HG03342 (cell line): ENCODE data around the gene EXOC4.
"Not testable (repeated sequence)": the region's sequence is repeated elsewhere in the genome, so short reads cannot be mapped to it uniquely, and the experiment has no call there.

ENCODE experiments used
- ATAC-seq: cut with Tn5 transposase; IDR thresholded peaks from one replicate; pipeline ENCODE4 v1.9.1; 2021; ENCODE audit warnings: mild to moderate bottlenecking, moderate library complexity; ENCODE audit not compliant: unreplicated experiment

The EXOC4 gene

DNA sequence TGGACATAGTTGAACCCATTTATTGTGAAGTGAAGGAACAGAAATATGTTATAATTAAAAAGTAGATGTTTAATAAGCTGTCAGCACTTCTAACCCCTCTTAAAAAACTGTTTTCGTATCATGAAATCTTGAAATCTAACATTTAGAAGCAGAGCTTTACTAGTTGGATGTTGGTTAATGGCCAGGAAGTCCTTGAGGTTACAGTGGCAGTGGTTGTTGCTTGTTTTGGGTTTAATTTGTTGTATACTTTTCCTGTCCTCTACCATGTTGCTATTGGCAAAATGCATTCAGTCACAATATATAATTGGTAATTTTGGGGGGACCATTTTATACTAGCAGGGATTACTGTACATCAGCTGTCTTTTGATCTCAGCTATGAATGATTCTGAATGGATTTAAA, 60.7 kb downstream of the EXOC4 start:
- ATAC-seq, result no peak

DNA sequence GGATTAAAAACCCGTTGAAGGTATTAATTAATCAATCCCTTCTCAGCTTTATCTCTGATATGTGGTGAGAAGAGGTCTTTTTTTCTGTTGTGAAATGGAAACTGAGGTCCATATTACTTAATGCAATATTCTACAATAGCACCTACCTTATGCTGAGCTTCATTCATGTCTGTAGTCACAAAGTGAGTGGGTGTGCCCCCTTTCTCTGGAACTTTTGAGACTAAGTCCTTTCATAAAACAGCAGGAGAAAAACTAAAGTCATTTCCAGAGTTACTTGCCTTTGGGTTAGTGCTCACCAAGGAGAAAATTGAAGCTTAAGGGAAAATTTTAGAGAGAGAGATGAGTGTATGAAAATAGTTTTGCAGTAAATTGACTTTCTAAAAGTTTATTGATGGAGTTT, 61.2 kb downstream of the EXOC4 start:
- no peak for ATAC-seq

DNA sequence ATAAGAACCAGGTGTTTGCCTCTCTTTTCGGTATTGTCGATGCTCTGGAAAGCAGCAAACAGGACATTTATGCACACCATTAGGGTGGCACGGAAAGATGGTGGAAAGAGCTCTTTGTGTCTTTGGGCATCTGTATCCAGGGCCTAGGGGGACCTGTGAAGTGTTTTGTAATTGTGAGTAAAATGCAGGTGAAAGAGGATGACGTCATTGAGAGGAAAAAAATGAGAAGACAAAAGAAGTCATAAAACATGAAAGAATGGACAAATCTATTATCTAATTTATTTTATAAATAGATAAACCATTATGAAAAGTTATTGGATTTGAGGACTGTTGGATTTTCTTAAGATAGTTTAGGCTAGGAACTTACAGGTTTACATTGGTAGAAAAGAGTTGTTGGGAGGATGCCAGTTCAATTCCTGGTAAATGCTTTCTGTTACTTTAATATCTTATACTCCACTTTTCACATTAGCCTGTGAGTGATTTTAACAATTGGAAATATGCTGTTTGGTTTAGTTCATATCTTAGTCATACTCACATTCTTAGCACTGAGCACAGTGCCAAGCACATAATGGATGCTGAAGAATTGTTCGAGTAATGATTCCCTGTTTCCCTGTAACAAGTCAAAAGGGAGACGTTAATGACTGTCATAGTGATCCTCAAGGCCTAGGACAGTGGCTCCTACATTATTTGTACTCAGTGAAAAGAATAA, 62.6 kb downstream of the EXOC4 start:
- no peak for ATAC-seq

DNA sequence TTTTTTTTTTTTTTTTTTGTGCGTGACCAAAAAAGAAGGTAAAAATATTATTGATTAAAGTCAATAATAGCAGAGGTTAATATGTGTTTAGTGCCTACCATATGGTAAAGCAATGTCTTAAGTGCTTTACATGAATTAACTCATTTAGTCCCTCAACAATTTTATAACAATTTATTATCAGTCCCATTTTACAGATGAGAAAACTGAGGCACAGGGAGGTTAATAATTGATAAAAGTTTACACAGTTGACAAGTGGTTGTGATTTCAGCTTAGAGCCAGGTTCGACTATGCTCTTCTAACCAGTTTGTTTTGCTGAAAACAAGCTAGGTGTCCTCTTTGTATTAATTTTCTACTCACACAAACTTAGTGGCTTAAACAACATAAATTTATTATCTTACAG, 67.0 kb downstream of the EXOC4 start:
- ATAC-seq, result no peak

DNA sequence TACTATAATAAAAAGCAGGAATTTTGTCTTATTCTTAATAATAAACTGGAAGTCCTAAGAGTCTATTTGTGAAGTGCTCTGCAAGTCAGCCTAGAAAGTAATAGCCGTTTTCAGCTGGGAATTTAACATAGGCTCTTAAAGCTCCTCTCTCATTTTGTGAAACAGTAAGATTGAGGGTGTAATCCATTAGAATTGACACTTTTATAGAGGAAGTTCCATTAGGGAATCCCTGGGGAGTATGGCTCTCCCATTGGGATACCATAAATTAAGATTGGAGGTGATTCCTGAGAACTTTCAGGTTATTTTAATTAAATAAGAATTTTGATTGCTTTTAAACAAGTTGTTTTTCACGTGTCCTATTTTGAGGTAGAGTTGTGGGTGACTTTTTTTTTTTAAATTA, 68.0 kb downstream of the EXOC4 start:
- ATAC-seq, result no peak

DNA sequence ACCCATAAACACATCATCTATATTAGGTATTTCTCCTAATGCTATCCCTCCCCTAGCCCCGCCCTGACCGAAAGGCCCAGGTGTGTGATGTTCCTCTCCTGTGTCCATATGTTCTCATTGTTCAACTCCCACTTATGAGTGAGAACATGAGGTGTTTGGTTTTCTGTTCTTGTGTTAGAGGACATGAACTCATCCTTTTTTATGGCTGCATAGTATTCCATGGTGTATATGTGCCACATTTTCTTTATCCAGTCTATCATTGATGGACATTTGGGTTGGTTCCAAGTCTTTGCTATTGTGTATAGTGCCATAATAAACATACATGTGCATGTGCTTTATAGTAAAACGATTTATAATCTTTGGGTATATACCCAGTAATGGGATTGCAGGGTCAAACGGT, 68.5 kb downstream of the EXOC4 start:
- not testable (repeated sequence) for ATAC-seq

DNA sequence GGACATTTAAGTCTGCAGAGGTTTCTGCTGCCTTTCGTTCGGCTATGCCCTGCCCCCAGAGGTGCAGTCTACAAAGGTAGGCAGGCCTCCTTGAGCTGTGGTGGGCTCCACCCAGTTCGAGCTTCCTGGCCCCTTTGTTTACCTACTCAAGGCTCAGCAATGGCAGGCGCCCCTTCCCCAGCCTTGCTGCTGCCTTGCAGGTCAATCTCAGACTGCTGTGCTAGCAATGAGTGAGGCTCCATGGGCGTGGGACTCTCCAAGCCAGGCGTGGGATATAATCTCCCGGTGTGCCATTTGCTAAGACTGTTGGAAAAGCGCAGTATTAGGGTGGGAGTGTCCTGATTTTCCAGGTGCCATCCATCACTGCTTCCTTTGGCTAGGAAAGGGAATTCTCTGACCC, 73.9 kb downstream of the EXOC4 start:
- ATAC-seq, result not testable (repeated sequence)

DNA sequence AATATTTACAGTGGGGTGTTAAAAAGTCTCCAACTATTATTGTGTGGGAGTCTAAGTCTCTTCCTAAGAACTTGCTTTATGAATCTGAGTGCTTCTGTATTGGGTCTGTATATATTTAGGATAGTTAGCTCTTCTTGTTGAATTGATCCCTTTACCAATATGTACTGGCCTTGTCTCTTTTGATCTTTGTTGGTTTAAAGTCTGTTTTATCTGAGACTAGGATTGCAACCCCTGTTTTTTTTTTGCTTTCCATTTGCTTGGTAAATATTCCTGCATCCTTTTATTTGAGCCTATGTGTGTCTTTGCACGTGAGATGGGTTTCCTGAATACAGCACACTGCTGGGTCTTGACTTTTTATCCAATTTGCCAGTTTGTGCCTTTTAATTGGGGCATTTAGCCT, 75.1 kb downstream of the EXOC4 start:
- ATAC-seq, result not testable (repeated sequence)

DNA sequence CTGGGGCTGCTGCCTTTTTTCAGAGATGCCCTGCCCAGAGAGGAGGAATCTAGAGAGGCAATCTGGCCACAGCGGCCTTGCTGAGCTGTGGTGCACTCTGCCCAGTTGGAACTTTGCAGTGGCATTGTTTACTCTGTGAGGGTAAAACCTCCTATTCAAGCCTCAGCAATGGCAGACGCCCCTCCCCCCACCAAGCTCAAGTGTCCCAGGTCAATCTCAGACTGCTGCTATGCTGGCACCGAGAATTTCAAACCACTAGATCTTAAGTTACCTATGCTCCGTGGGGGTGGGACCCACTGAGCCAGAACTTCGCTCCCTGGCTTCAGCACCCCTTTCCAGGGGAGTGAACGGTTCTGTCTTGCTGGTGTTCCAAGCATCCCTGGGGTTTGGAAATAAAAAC, 77.2 kb downstream of the EXOC4 start:
- no peak for ATAC-seq

DNA sequence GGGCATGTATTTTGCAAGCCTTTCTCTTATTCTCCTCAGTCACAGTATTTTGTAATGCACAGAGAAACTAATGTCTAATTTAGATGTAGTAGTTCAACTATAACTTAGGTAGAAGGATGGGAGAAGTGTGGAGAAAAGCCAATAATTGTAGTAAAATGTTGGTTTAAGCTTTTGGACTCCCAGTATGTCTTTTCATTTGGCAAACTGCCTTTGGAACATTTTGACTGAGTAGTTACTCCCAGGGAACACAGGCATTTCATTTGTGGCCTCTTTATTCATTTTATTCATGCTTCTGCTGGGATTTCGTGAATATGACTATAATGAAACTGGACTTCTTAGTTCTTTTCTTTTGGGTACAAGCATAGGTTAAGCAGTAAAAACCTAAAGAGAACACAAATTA, 79.0 kb downstream of the EXOC4 start:
- no peak for ATAC-seq

DNA sequence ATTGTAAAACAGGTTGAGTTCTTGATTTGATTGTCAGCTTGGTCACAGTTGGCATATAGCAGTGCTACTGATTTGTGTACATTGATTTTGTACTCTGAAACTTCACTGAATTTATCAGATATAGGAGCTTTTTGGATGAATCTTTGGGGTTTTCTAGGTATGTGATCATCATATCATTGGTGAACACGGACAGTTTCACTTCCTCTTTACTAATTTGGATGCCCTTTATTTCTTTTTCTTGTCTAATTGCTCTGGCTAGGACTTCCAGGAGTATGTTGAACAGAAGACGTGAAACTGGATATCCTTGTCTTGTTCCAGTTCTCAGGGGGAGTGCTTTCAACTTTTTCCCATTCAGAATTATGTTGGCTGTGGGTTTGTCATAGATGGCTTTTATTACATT, 86.9 kb downstream of the EXOC4 start:
- no peak for ATAC-seq

DNA sequence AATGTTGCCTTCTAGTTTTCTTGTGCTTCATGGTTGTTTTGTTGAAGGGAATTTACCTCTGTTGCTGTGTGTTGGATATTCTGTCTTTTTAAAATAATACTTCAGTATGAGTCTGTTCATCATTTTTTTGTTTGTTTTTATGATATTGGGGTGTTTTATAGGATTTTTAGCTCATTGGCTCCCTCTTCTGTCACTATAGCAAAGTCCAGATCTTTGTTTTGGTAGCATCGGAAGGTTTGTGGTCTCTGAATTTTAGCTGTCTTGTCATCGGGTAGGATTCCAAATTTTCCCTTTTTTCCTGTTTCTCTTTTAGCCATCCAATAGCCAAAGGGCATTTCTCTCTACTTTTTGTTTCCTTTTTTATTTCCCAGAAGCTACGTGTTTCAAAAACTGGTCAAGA, 91.4 kb downstream of the EXOC4 start:
- no peak for ATAC-seq

DNA sequence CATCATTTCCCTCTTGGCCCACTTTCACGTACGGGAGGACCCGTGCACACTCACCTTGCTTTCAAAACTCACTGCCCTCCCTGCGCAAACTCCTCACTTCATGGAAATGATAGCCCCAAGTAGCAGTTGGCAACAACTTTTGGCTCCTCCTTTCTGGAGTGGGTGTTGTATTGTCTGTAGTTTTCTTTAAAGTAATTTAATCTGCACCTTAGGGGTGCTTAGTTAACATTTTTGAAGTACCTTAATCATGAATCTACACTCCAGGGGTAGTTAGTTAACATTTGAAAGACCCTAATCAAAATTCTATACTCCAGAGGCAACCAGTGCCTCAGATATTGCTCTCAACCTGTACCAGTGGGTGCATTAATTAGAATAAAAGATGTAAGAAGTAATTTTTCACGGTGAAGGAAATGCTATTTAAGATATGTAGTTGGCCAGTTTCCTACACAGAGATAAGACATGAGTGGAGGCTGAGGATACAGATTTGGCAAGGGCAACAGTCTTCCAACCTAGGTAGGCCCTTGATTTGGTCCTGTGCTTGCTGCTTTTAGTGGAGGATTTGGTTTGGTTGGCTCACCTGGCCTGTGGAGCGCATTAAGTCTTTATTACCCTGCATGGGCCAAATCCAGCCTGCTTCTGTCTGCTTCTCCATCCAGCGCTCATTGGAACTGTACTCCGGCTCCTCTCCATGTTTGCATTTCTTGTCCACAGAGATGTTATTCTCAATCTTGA, 93.0 kb downstream of the EXOC4 start:
- no peak for ATAC-seq

DNA sequence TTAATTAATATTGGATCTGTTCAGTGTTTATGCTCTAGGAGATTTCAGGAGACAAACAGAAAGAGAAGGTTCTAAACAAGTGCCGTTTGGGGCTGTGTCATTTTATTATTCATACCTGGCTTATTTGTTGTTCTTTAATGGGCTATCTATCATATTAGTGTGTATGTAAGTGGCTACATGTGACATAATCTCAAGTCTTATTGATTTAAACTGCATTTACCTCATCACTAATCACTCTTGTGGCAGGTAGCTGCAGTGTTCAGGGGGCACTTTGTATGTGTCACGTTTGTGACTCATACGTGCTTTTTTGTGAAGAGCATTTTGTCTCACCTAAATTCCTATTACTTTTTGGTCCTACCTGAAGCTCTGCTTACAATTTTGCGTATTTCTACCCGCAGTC, 95.4 kb downstream of the EXOC4 start:
- no peak for ATAC-seq

DNA sequence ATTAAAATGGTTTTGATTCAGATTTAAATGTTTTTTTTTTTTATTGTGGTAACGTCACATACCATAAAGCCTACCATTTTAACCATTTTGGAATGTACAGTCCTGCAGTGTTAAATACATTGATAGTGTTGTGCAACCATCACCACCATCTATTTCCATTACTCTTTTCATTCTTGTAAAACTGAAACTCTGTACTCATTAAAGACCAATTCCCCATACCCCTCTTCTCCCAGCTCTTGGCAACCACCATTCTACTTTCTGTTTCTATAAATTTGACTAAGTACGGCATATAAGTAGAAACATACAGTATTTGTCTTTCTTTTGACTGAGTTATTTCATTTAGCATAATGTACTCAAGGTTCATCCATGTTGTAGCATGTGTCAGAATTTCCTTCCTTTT, 96.2 kb downstream of the EXOC4 start:
- no peak for ATAC-seq

DNA sequence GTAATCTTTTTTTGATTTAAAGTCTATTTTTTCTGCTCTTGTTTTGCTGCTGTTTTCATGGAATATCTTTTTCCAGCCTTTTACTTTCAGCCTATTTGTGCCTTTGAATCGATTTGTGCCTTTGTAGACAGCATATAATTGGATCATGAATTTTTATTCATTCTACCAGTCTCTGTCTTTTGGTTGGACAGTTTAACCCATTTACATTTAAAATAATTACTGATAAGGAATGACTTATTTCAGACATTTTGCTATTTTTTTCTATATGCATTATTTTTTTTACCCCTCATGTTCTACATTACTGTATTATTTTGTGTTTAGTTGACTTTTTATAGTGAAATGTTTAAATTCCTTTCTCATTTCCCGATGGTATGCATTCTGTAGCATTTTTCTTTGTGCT, 99.6 kb downstream of the EXOC4 start:
- no peak for ATAC-seq

DNA sequence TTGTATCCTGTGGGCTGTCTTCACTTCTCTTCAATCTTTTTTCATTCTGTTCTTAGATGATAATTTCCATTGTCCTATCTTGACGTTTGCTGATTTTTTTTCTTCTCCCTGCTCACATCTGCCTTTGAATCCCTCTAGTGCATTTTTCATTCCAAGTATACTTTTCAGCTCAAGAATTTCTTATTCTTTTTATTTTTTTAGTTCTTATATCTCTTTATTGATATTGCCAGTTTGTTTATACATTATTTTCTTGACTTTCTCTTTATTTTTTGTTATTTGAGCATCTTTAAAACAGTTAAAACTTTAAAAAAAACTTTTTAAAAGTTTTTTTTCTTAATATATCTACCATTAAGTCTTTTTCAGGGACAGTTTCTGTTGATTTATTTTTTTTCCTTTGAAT, 100.9 kb downstream of the EXOC4 start:
- no peak for ATAC-seq

DNA sequence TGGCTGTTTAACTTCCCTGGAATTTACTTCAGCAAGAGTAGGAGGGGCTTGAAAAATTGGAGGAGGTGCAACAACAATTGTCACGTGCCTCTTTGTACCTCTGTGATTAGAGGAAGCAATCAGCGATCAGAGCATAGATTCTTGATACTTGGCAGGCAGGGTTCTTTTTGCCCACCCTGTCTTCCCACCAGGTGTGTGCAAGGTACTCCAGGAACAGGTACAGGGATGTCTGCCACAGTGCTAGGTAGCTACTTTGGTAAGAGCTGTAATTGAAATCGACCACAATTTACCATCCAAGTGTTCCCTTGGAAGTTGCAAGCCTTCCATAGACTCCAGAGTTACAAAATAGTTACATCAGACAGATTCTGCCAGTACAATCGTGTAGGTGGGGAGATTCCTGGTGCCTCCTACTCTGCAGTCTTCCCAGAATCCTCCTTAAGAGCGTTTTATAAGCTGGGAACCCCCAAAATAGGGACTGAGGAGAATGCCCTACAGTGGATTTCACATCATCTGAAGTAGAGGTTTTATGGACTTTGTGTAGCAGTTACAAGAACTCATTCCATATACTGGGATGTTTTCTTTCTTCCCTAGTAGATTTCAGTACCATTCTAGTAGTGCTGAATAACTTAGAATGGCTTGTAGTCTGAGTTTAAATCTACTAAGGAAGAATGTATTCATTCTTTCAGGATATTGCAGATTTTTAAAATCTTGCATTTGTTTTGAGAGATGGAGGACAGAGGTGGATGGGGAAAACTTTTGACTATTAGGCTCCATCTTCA, 101.9 kb downstream of the EXOC4 start:
- no peak for ATAC-seq

DNA sequence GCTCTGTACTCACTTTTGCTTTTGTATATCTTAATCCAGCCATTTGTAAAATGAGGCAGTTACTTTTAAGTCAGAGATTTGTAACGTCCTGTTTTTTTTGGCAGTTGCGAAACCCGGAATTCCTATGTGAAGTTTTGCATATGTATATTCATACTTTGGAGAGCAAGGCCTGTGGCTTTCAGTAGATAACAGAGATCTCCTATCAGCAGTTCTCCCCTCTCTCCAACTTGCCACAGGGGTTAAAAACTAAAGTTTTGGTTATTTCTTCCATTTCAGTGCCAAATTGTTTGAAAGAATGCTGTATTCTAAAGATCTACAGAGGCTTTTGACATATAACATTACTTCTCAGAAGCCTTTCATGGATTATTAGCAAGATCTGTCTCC, 102.4 kb downstream of the EXOC4 start:
- ATAC-seq, result no peak

DNA sequence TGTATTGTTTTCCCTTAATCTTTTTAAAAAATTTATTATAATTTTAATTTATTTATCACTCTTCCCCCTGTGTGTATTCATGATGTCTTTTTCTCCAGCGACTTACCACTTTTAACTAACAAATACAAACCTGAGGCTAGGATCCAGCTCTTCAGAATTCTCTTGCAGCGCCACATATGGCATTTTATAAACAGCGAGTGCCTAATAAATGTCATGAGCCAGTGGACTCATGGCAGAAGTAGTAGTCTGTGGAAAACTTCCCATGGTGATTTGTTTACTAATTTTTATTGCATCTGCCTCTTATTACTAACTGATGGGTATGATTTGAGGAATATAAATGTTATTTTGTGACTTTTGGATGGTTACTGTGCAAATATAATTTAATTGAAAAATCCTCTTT, 102.9 kb downstream of the EXOC4 start:
- no peak for ATAC-seq

DNA sequence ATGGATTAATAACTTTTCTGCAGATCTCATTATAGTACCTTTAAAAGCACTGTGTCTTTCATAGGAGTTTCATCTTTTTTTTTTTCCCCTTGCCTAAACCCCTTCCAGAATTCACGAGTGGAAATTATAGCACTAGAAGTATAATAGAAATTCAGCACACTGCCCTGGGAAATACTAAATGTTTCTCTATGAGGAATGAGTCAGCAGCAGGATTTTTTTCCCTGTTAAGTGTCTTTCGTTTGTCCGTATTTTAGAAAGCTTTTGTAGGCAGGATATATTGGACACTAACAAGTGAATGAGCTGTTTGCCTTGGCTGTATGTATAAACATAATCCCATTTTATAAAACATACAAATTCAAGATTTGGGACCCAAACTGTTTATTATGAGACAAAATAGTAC, 105.8 kb downstream of the EXOC4 start:
- no peak for ATAC-seq

DNA sequence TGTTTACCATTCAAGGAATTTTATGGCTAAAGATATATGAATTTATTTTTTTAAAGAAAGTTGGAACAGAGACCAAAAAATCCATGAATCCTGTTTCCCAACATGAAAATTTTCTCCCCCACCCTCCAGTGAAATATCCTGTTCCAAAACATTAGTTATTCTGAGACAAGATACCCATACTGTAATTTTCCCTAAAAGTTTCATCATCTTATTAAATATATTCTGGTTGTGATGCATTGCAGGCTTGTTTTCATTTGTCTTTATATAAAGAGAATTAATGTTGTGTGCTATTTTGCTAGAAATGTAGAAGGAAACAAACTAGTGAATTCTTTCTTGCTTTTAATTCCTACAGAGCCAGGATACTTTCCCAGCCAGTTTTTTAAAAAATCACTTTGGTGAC, 106.6 kb downstream of the EXOC4 start:
- no peak for ATAC-seq
